H9 (cell line): ENCODE data around the gene RAB1B. TPM values are rescaled to one million over a fixed set of nuclear protein-coding genes. Genes with fewer than 3 reads are reported as not detected.

Source experiments
- DNase-seq: peaks from one replicate; pipeline ENCODE4 v3.0.0-alpha.2; 2017
- H2AFZ ChIP-seq: one replicate; pipeline ENCODE4 v1.6.1; 2013; ENCODE audit warnings: mild to moderate bottlenecking, low read length, control low read depth, moderate library complexity
- H2AK5ac ChIP-seq: 2 replicates; pipeline ENCODE4 v1.6.1; 2013; ENCODE audit warnings: low read length, control low read depth, mixed read lengths; ENCODE audit not compliant: insufficient read length
- H2BK120ac ChIP-seq: one replicate; pipeline ENCODE4 v1.6.1; 2013; ENCODE audit warnings: low read depth, mild to moderate bottlenecking, low read length, control low read depth, inconsistent platforms; ENCODE audit not compliant: poor library complexity, severe bottlenecking
- H2BK12ac ChIP-seq: 2 replicates; pipeline ENCODE4 v1.6.1; 2013; ENCODE audit warnings: low read length, control low read depth, mixed read lengths, low read depth; ENCODE audit not compliant: insufficient read length
- H2BK15ac ChIP-seq: 2 replicates; pipeline ENCODE4 v1.6.1; 2013; ENCODE audit warnings: low read depth, low read length, control low read depth
- H2BK20ac ChIP-seq: one replicate; pipeline ENCODE4 v1.6.1; 2013; ENCODE audit warnings: low read depth, mild to moderate bottlenecking, low read length, control low read depth, inconsistent platforms; ENCODE audit not compliant: poor library complexity, severe bottlenecking
- H2BK5ac ChIP-seq: 2 replicates; pipeline ENCODE4 v1.6.1; 2013; ENCODE audit warnings: low read length, control low read depth, mixed read lengths; ENCODE audit not compliant: insufficient read length
- H3K14ac ChIP-seq: 2 replicates; pipeline ENCODE4 v1.6.1; 2013; ENCODE audit warnings: low read length, control low read depth; ENCODE audit not compliant: insufficient read depth
- H3K18ac ChIP-seq: 2 replicates; pipeline ENCODE4 v1.6.1; 2013; ENCODE audit warnings: low read depth, mild to moderate bottlenecking, mixed read lengths, low read length, control low read depth; ENCODE audit not compliant: insufficient read length
- H3K23ac ChIP-seq: 2 replicates; pipeline ENCODE4 v1.6.1; 2013; ENCODE audit warnings: low read length, control low read depth, mixed read lengths, low read depth; ENCODE audit not compliant: insufficient read length
- H3K23me2 ChIP-seq: 2 replicates; pipeline ENCODE4 v1.6.1; 2013; ENCODE audit warnings: low read depth, mild to moderate bottlenecking, mixed read lengths, low read length, control low read depth; ENCODE audit not compliant: insufficient read length, poor library complexity, severe bottlenecking
- H3K27ac ChIP-seq: 2 replicates; pipeline ENCODE4 v1.5.1; 2013; ENCODE audit warnings: low read length, control low read depth, mixed read lengths, low read depth; ENCODE audit not compliant: insufficient read length
- H3K27me3 ChIP-seq: 2 replicates; pipeline ENCODE4 v1.6.1; 2013; ENCODE audit warnings: low read length, control low read depth, inconsistent platforms; ENCODE audit not compliant: insufficient read depth
- H3K4ac ChIP-seq: 2 replicates; pipeline ENCODE4 v1.6.1; 2013; ENCODE audit warnings: low read depth, mild to moderate bottlenecking, control low read depth, inconsistent platforms, low read length, moderate library complexity
- H3K4me1 ChIP-seq: 2 replicates; pipeline ENCODE4 v1.6.1; 2013; ENCODE audit warnings: low read length, control low read depth, inconsistent platforms; ENCODE audit not compliant: insufficient read depth
- H3K4me2 ChIP-seq: 2 replicates; pipeline ENCODE4 v1.6.1; 2013; ENCODE audit warnings: low read length, control low read depth, mixed read lengths; ENCODE audit not compliant: insufficient read length, insufficient read depth
- H3K56ac ChIP-seq: 2 replicates; pipeline ENCODE4 v1.6.1; 2013; ENCODE audit warnings: low read depth, mild to moderate bottlenecking, mixed read lengths, low read length, control low read depth; ENCODE audit not compliant: insufficient read length
- H3K79me1 ChIP-seq: 2 replicates; pipeline ENCODE4 v1.6.1; 2013; ENCODE audit warnings: low read depth, mild to moderate bottlenecking, moderate library complexity, low read length, control low read depth, inconsistent platforms; ENCODE audit not compliant: insufficient read depth, poor library complexity, severe bottlenecking
- H3K79me2 ChIP-seq: 2 replicates; pipeline ENCODE4 v1.6.1; 2013; ENCODE audit warnings: low read length, control low read depth, inconsistent platforms; ENCODE audit not compliant: insufficient read depth
- H3K9ac ChIP-seq: 2 replicates; pipeline ENCODE4 v1.6.1; 2013; ENCODE audit warnings: low read length, control low read depth, mixed read lengths; ENCODE audit not compliant: insufficient read length; ENCODE audit errors: extremely low read depth
- H3K9me3 ChIP-seq: one replicate; pipeline ENCODE4 v1.6.1; 2013; ENCODE audit warnings: low read depth, low read length, inconsistent platforms; ENCODE audit not compliant: control insufficient read depth
- H3T11ph ChIP-seq: one replicate; pipeline ENCODE4 v1.6.1; 2013; ENCODE audit warnings: mild to moderate bottlenecking, low read length, control low read depth, inconsistent platforms
- H4K20me1 ChIP-seq: one replicate; pipeline ENCODE4 v1.6.1; 2013; ENCODE audit not compliant: control insufficient read depth, insufficient read length, insufficient read depth
- H4K5ac ChIP-seq: 2 replicates; pipeline ENCODE4 v1.6.1; 2013; ENCODE audit warnings: low read depth, mild to moderate bottlenecking, mixed read lengths, low read length, control low read depth; ENCODE audit not compliant: insufficient read length
- H4K8ac ChIP-seq: replicated peaks from 2 replicates; pipeline ENCODE4 v1.6.1; 2013; ENCODE audit warnings: low read length, control low read depth, mixed read lengths, low read depth; ENCODE audit not compliant: insufficient read length
- H4K91ac ChIP-seq: 2 replicates; pipeline ENCODE4 v1.6.1; 2013; ENCODE audit warnings: low read depth, mild to moderate bottlenecking, moderate library complexity, mixed read lengths, low read length, control low read depth; ENCODE audit not compliant: insufficient read length
- H3K27ac Mint-ChIP-seq, 3 experiments: 2 replicates in 2 of 3; 3 replicates in 1 of 3; pipeline ENCODE4 v1.8.0; 2020 to 2021; ENCODE audit warnings: mixed read lengths in 3 of 3, mild to moderate bottlenecking in 1 of 3, moderate library complexity in 1 of 3
- H3K27me3 Mint-ChIP-seq: 2 replicates; pipeline ENCODE4 v1.8.0; 2021; ENCODE audit warnings: low read depth, mild to moderate bottlenecking, moderate library complexity, mixed read lengths
- H3K36me3 Mint-ChIP-seq, 3 experiments: 2 replicates in 2 of 3; 3 replicates in 1 of 3; pipeline ENCODE4 v1.8.0; 2020 to 2021; ENCODE audit warnings: low read depth in 3 of 3, mixed read lengths in 3 of 3; ENCODE audit not compliant: insufficient read depth in 1 of 3
- H3K4me1 Mint-ChIP-seq, 2 experiments: 2 replicates each; pipeline ENCODE4 v1.8.0; 2020; ENCODE audit warnings: mixed read lengths in 2 of 2
- H3K4me3 Mint-ChIP-seq, 2 experiments: 2 replicates in 1 of 2; 3 replicates in 1 of 2; pipeline ENCODE4 v1.8.0; 2020 to 2021; ENCODE audit warnings: mild to moderate bottlenecking in 2 of 2, mixed read lengths in 2 of 2, moderate library complexity in 1 of 2
- H3K9me3 Mint-ChIP-seq, 2 experiments: 2 replicates in 1 of 2; 3 replicates in 1 of 2; pipeline ENCODE4 v1.8.0; 2020; ENCODE audit warnings: mild to moderate bottlenecking in 2 of 2, mixed read lengths in 2 of 2, moderate library complexity in 1 of 2
- WGBS: extraction: QIAGEN DNeasy Blood & Tissue Kit; methylation state at CpG from one replicate; pipeline ENCODE4 v1.1.7; 2013; ENCODE audit warnings: missing lambda C conversion rate, low lambda C conversion rate, mixed read lengths; ENCODE audit not compliant: insufficient read length; ENCODE audit errors: extremely low coverage; 5-methylcytosine and 5-hydroxymethylcytosine counted together
- total RNA-seq: library from RNA; stranded (reverse); gene quantifications from 2 replicates; pipeline ENCODE4 v1.2.1, GENCODE V29; 2021
- TF ChIP-seq, protein P1 (sequence below): fragments of 200-600 bp; sonication (generic); conservative IDR thresholded peaks from 3 replicates; pipeline ENCODE4 v1.8.0; 2021; ENCODE audit warnings: antibody characterized with exemption, mild to moderate bottlenecking

The RAB1B gene
- total RNA-seq, 1 experiment from 2014 or later: 118 TPM

DNA sequence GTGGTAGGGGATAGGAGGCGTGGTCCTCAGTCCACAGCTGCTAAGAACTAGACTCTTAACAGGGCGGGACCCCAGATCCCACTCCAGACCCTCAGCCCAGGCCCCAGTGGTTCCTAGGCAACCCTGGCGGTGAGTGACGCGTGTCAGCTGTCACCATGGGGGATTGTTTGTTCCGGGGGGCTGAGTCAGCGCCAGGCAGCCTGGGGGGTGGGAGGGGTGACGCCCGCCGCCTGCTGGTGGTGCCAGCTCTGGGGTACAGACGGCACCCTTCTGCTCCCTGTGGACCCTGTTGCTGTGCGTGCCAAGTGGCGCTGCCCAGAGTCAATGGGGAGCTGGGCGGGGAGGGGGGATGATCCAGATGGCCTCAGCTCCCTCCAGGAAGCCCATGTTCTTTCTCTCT, 12.0 kb downstream of the RAB1B start:
- no peaks in the 10 kb centered on the region for H3K79me2 ChIP-seq
- no peaks in the 10 kb centered on the region for H3K79me1 ChIP-seq
- H2AFZ ChIP-seq: no peak overlapping the region
- no peak overlapping the region for H4K8ac ChIP-seq
- Mint-ChIP-seq H3K36me3 (peaks cover 0 to 19% (median 10%) of the 10 kb centered on the region in 3 experiments; a peak in 5 of 7 replicates), H3K9me3 (no peaks in the 10 kb centered on the region), H3K27ac (no peak overlapping the region), H3K4me1 (peaks cover 26 to 29% of the 10 kb centered on the region in 2 experiments), H3K4me3 (no peak overlapping the region; a peak in 2 of 5 replicates), H3K27me3 (peaks cover 23% of the 10 kb centered on the region)
- H3K9me3 ChIP-seq: no peaks in the 10 kb centered on the region
- DNase-seq: no peak
- no peaks in the 10 kb centered on the region for H3K27me3 ChIP-seq
- H3K27ac ChIP-seq: no peak overlapping the region
- no peak overlapping the region for H4K91ac ChIP-seq
- no peak overlapping the region for H4K5ac ChIP-seq
- no peak overlapping the region for H3K56ac ChIP-seq
- TF ChIP-seq, protein P1, sequence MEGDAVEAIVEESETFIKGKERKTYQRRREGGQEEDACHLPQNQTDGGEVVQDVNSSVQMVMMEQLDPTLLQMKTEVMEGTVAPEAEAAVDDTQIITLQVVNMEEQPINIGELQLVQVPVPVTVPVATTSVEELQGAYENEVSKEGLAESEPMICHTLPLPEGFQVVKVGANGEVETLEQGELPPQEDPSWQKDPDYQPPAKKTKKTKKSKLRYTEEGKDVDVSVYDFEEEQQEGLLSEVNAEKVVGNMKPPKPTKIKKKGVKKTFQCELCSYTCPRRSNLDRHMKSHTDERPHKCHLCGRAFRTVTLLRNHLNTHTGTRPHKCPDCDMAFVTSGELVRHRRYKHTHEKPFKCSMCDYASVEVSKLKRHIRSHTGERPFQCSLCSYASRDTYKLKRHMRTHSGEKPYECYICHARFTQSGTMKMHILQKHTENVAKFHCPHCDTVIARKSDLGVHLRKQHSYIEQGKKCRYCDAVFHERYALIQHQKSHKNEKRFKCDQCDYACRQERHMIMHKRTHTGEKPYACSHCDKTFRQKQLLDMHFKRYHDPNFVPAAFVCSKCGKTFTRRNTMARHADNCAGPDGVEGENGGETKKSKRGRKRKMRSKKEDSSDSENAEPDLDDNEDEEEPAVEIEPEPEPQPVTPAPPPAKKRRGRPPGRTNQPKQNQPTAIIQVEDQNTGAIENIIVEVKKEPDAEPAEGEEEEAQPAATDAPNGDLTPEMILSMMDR: no peak
- no peak overlapping the region for H2BK5ac ChIP-seq
- H3K14ac ChIP-seq: no peak overlapping the region
- H2AK5ac ChIP-seq: no peak overlapping the region
- H3K4me1 ChIP-seq: no peaks in the 10 kb centered on the region
- no peak overlapping the region for H3K4ac ChIP-seq
- H4K20me1 ChIP-seq: no peaks in the 10 kb centered on the region
- H2BK15ac ChIP-seq: no peak overlapping the region
- no peaks in the 10 kb centered on the region for H3K23me2 ChIP-seq
- no peak overlapping the region for H2BK120ac ChIP-seq
- no CpG with 5 or more reads among the region's 14 CpGs for WGBS
- H3K18ac ChIP-seq: no peak overlapping the region
- H3T11ph ChIP-seq: no peak overlapping the region
- H3K9ac ChIP-seq: no peak overlapping the region
- H3K4me2 ChIP-seq: no peak overlapping the region
- no peak overlapping the region for H3K23ac ChIP-seq
- H2BK12ac ChIP-seq: no peak overlapping the region
- no peak overlapping the region for H2BK20ac ChIP-seq
